ENCODE measurements around the gene CD247.

CD247 gene

DNA sequence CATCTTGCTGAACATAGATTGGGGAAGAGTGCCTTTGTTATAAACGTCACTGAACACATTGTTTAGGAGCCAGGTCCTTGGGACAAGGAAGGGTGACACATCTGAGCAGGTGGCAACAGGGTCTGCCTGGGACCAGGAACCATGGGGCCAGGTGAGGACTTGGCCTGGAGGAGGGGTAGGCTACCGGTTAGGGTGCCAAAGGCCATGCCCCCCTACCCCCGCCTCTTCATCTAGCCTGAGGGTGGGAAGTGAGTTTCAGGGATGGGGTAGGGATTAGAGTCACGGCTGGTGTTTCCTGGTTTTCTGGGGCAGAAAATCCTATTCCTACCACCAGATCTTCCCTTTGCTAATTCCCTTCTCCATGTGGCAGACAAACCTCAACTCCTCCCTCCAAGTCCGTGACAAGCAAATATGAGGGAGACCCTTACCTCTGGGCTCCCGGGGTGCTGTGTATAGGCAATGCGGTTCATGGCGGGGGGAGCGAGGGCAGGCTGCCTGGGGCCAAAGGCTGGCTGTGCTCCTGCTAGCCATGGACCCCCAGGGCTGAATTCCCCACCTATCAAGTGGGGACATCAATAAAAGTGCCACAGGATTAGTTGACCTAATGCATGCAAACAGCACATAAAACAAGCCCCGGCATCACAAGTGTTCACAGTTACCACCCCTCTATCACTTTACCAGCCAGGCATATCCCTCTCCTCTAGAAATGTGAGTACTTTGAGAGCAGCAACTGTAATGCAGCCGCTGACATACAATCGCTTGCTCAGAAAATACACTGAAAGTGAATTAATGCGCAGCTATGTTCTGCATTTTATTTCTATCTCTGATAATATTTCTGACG, 14.5 kb downstream of the CD247 start:
- TF ChIP-seq CTCF (IDR thresholded peaks at IDR 0.05; ENCODE audit: unreplicated experiment in 3 of 3) = no peak
- peaks cover 37% of the 10 kb centered on the region for H3K4me1 Mint-ChIP-seq

GRCh38 chr1:167502719-167503462, 15.4 kb downstream of the CD247 start:
- H3K9me3 Mint-ChIP-seq = no peaks in the 10 kb centered on the region

More for the DNA sequence above, 14.5 kb downstream of the CD247 start:
- Mint-ChIP-seq H3K4me3 (no peak overlapping the region), H3K27ac (no peak overlapping the region), H3K9me3 (no peaks in the 10 kb centered on the region), H3K36me3 (ENCODE audit: low read depth) (no peaks in the 10 kb centered on the region), H3K27me3 (ENCODE audit: low read depth) (peaks cover 6% of the 10 kb centered on the region)

GRCh38 chr1:167502192-167502551, 16.2 kb downstream of the CD247 start:
- no peak for TF ChIP-seq CTCF (IDR thresholded peaks at IDR 0.05; ENCODE audit: unreplicated experiment in 3 of 3)
- no peak overlapping the region for H3K27ac Mint-ChIP-seq
- H3K36me3 Mint-ChIP-seq (ENCODE audit: low read depth) = no peaks in the 10 kb centered on the region
- no peak overlapping the region for H3K4me3 Mint-ChIP-seq
- H3K9me3 Mint-ChIP-seq = no peaks in the 10 kb centered on the region
- peaks cover 37% of the 10 kb centered on the region for H3K4me1 Mint-ChIP-seq
- peaks cover 6% of the 10 kb centered on the region for H3K27me3 Mint-ChIP-seq (ENCODE audit: low read depth)

More at GRCh38 chr1:167502719-167503462, 15.4 kb downstream of the CD247 start:
- Mint-ChIP-seq H3K4me3 (no peak overlapping the region), H3K4me1 (peaks cover 37% of the 10 kb centered on the region), H3K27ac (no peak overlapping the region), H3K36me3 (ENCODE audit: low read depth) (no peaks in the 10 kb centered on the region), H3K27me3 (ENCODE audit: low read depth) (peaks cover 6% of the 10 kb centered on the region)
- TF ChIP-seq CTCF (IDR thresholded peaks at IDR 0.05; ENCODE audit: unreplicated experiment in 3 of 3) = no peak

DNA sequence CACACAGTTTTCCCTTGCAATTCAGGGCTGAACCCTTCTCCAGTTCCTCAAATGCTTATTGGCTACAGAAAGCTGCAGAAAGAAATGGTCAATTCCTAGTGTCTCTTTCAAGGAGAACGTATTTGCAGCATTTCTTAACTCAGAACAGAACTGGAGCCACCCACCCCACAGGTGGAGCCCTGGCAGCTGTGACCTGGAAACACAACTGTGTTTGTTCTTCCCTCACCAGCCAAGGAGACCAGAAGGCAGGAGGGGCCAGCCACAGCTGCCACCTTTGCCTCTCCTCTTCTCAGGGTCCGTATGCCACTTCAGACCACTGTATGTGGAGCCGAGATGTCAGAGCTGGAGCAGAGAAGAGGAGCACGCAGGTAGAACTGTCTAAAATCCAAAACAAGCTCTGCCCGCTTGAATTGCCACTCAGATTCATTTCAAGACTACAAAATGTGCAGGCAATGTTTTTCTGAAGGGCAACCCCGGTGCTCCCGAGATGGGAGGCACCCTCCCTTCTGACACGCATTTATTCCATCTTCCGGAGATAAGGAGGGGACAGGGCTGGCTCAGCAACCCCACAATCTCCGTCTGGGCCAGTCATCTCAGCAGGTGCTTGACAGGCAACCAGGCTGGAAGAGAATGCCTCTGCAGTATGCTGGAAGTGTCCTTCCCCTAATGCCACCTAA, 16.7 kb downstream of the CD247 start:
- H3K9me3 Mint-ChIP-seq = no peaks in the 10 kb centered on the region
- no peak for TF ChIP-seq CTCF (IDR thresholded peaks at IDR 0.05; ENCODE audit: unreplicated experiment in 3 of 3)
- H3K27ac Mint-ChIP-seq = no peak overlapping the region
- no peak overlapping the region for H3K4me3 Mint-ChIP-seq
- H3K4me1 Mint-ChIP-seq = peaks cover 37% of the 10 kb centered on the region
- no peaks in the 10 kb centered on the region for H3K36me3 Mint-ChIP-seq (ENCODE audit: low read depth)
- H3K27me3 Mint-ChIP-seq (ENCODE audit: low read depth) = peaks cover 6% of the 10 kb centered on the region

DNA sequence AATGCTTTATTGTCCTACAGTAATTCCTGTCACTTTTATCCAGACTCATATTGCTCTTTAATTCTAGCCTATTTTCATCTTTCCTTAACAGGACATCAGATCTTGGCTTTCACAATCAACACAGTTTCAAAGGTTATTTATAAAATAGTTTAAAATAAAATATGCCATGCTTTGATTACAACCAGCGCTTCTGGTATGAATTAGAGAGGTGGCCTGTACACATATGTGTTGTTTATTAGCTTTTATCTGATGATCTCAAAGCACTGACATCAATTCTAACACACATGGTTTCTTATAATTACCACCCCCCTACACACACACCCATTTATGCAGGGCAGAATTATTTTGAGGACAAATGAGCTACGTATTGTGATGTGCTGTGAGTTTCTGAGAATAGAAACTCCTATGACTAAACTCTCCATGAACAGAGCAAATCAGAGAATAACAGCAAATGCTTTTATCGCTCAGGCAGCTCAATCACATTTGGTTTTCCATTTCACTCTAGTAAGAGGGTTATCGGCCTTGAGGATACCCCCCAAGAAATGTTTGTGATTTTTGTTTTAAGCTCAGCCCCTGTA, 18.0 kb downstream of the CD247 start:
- no peak overlapping the region for H3K4me3 Mint-ChIP-seq
- no peak overlapping the region for H3K27ac Mint-ChIP-seq
- no peaks in the 10 kb centered on the region for H3K36me3 Mint-ChIP-seq (ENCODE audit: low read depth)
- peaks cover 6% of the 10 kb centered on the region for H3K27me3 Mint-ChIP-seq (ENCODE audit: low read depth)
- H3K9me3 Mint-ChIP-seq = no peaks in the 10 kb centered on the region
- no peak for TF ChIP-seq CTCF (IDR thresholded peaks at IDR 0.05; ENCODE audit: unreplicated experiment in 3 of 3)
- H3K4me1 Mint-ChIP-seq = peaks cover 37% of the 10 kb centered on the region
